IMR-90 (cell line): ENCODE measurements around the gene INPP5A. TPM values are rescaled to one million over a fixed set of nuclear protein-coding genes. Genes with fewer than 3 reads are reported as not detected.

Experiments used
- ATAC-seq: fragments of 200-7000 bp; cut with Tn5 transposase; 2 replicates; pipeline ENCODE4 v1.9.1; 2020; ENCODE audit warnings: low read depth, mild to moderate bottlenecking, moderate library complexity
- BruUV-seq: library from RNA; stranded (reverse); fragments of 400-500 nt; replicated peaks from 2 replicates; lab custom pipeline; 2021; lab: Mats Ljungman, UMichigan
- CTCF ChIA-PET: fragments of 300-600 bp; formaldehyde crosslinking; extraction: SDS; loops from one replicate; lab custom pipeline; 2021; ENCODE audit warnings: antibody characterized with exemption; lab: Yijun Ruan, JAX
- POLR2A ChIA-PET: fragments of 300-600 bp; sonication (Branson Sonifier 250); formaldehyde crosslinking; loops from one replicate; lab custom pipeline; 2022; ENCODE audit warnings: antibody characterized with exemption; ENCODE audit not compliant: unreplicated experiment; lab: Charles Lee
- DNase-seq: peaks from one replicate; pipeline ENCODE4 v3.0.0; 2013
- H2AFZ ChIP-seq: replicated peaks from 2 replicates; pipeline ENCODE3; 2013; ENCODE audit warnings: low read length, mild to moderate bottlenecking; ENCODE audit not compliant: poor library complexity
- H2AK5ac ChIP-seq: 2 replicates; pipeline ENCODE4 v1.6.1; 2013; ENCODE audit warnings: low read depth, low read length, inconsistent platforms
- H2AK9ac ChIP-seq: replicated peaks from 2 replicates; pipeline ENCODE3; 2013; ENCODE audit warnings: mild to moderate bottlenecking, low read depth, low read length, moderate library complexity; ENCODE audit not compliant: poor library complexity
- H2BK120ac ChIP-seq: 2 replicates; pipeline ENCODE4 v1.6.1; 2013; ENCODE audit warnings: low read depth, low read length, inconsistent platforms
- H2BK15ac ChIP-seq: 3 replicates; pipeline ENCODE4 v1.6.1; 2013; ENCODE audit warnings: low read depth, low read length, inconsistent platforms
- H2BK20ac ChIP-seq: 2 replicates; pipeline ENCODE4 v1.6.1; 2013; ENCODE audit warnings: low read depth, mild to moderate bottlenecking, inconsistent platforms, low read length, moderate library complexity
- H2BK5ac ChIP-seq: 2 replicates; pipeline ENCODE4 v1.6.1; 2013; ENCODE audit warnings: mild to moderate bottlenecking, low read depth, low read length, inconsistent platforms; ENCODE audit not compliant: poor library complexity, severe bottlenecking
- H3K14ac ChIP-seq: replicated peaks from 2 replicates; pipeline ENCODE4 v1.6.1; 2013; ENCODE audit warnings: low read depth, low read length, inconsistent platforms
- H3K18ac ChIP-seq: 2 replicates; pipeline ENCODE4 v1.6.1; 2013; ENCODE audit warnings: low read depth, low read length, control low read depth
- H3K23ac ChIP-seq: 2 replicates; pipeline ENCODE4 v1.6.1; 2013; ENCODE audit warnings: low read depth, low read length, inconsistent platforms
- H3K27ac ChIP-seq: 2 replicates; pipeline ENCODE4 v1.5.1; 2013; ENCODE audit warnings: mild to moderate bottlenecking, control low read depth, low read length; ENCODE audit not compliant: insufficient read depth
- H3K27me3 ChIP-seq: 2 replicates; pipeline ENCODE4 v1.6.1; 2013; ENCODE audit warnings: low read length; ENCODE audit not compliant: control insufficient read depth, insufficient read depth
- H3K36me3 ChIP-seq: 2 replicates; pipeline ENCODE4 v1.6.1; 2013; ENCODE audit warnings: low read length, mixed read lengths; ENCODE audit not compliant: control insufficient read depth, insufficient read depth
- H3K4ac ChIP-seq: 2 replicates; pipeline ENCODE4 v1.6.1; 2013; ENCODE audit warnings: low read depth, low read length, inconsistent platforms
- H3K4me1 ChIP-seq: 2 replicates; pipeline ENCODE4 v1.6.1; 2013; ENCODE audit warnings: low read length, mixed read lengths; ENCODE audit not compliant: control insufficient read depth, insufficient read depth
- H3K4me2 ChIP-seq: 2 replicates; pipeline ENCODE4 v1.6.1; 2013; ENCODE audit warnings: low read depth, mild to moderate bottlenecking, control low read depth, low read length, moderate library complexity
- H3K4me3 ChIP-seq: 2 replicates; pipeline ENCODE4 v1.5.1; 2013; ENCODE audit warnings: low read depth, mild to moderate bottlenecking, control low read depth, low read length, moderate library complexity; ENCODE audit not compliant: insufficient read depth
- H3K56ac ChIP-seq: 2 replicates; pipeline ENCODE4 v1.6.1; 2013; ENCODE audit warnings: low read length, inconsistent platforms; ENCODE audit not compliant: insufficient read depth; ENCODE audit errors: extremely low read depth
- H3K79me1 ChIP-seq, 2 experiments: 2 replicates each; pipeline ENCODE4 v1.6.1; 2013; ENCODE audit warnings: low read length in 2 of 2, inconsistent platforms in 1 of 2, low read depth in 1 of 2
- H3K9ac ChIP-seq: 2 replicates; pipeline ENCODE4 v1.6.1; 2013; ENCODE audit warnings: low read depth, low read length, control low read depth
- H3K9me1 ChIP-seq: 2 replicates; pipeline ENCODE4 v1.6.1; 2013; ENCODE audit warnings: low read length, inconsistent platforms; ENCODE audit not compliant: insufficient read depth
- H3K9me3 ChIP-seq: 2 replicates; pipeline ENCODE4 v1.6.1; 2013; ENCODE audit warnings: low read length; ENCODE audit not compliant: control insufficient read depth, insufficient read depth
- H4K20me1 ChIP-seq: 2 replicates; pipeline ENCODE4 v1.6.1; 2013; ENCODE audit warnings: low read length, inconsistent platforms; ENCODE audit not compliant: insufficient read depth
- H4K5ac ChIP-seq: 2 replicates; pipeline ENCODE4 v1.6.1; 2013; ENCODE audit warnings: mild to moderate bottlenecking, low read depth, low read length, control low read depth
- H4K8ac ChIP-seq, 2 experiments: 2 replicates each; pipeline ENCODE4 v1.6.1; 2013; ENCODE audit warnings: low read depth in 2 of 2, low read length in 2 of 2, control low read depth in 1 of 2, inconsistent platforms in 1 of 2
- H4K91ac ChIP-seq: 2 replicates; pipeline ENCODE4 v1.6.1; 2013; ENCODE audit warnings: low read depth, low read length, inconsistent platforms; ENCODE audit not compliant: insufficient read depth
- MAZ ChIP-seq: IDR thresholded peaks from 2 replicates; pipeline ENCODE4 v1.6.1; 2012; ENCODE audit warnings: low read depth, mild to moderate bottlenecking, low read length, improper control_type of control experiment, moderate library complexity, borderline replicate concordance
- RFX5 ChIP-seq: IDR thresholded peaks from 2 replicates; pipeline ENCODE4 v1.8.0; 2012; ENCODE audit warnings: low read depth, mild to moderate bottlenecking, low read length, moderate library complexity
- WGBS, 2 experiments: methylation state at CpG; one replicate each; pipeline versions ENCODE4 v1.1.5 to v1.1.7; 2013; ENCODE audit warnings: missing lambda C conversion rate in 2 of 2; ENCODE audit not compliant: insufficient read length in 1 of 2; ENCODE audit errors: extremely low coverage in 2 of 2; 5-methylcytosine and 5-hydroxymethylcytosine counted together
- dilution Hi-C: fragments of 300-500 bp; cut with HindIII; formaldehyde crosslinking; loops from one replicate; pipeline ENCODE4 v1.14.3; 2018; ENCODE audit warnings: low sequenced_read_pairs; ENCODE audit not compliant: unreplicated experiment
- in situ Hi-C: fragments of 300-500 bp; cut with MboI; formaldehyde crosslinking; loops from 3 replicates; pipeline ENCODE4 v1.14.3; 2019; ENCODE audit warnings: low sequenced_read_pairs, inconsistent platforms, mixed read lengths
- intact Hi-C: fragments of 100-400 bp; cut with micrococcal nuclease; formaldehyde crosslinking; loops from 2 replicates; pipeline ENCODE4 v1.10.0; 2022
- polyA plus RNA-seq, 3 experiments: library from polyadenylated mRNA; depleted of rRNA; stranded (reverse); fragments of >200 nt; gene quantifications; 2 replicates each; pipeline ENCODE4 v1.2.3, GENCODE V29; 2012; ENCODE audit warnings: low replicate concordance in 1 of 3
- total RNA-seq: library from RNA; depleted of rRNA; stranded (reverse); fragments of >200 nt; gene quantifications from 2 replicates; pipeline ENCODE4 v1.2.3, GENCODE V29; 2012

The INPP5A gene
- total and polyA plus RNA-seq, 2 of the 4 experiments (the other 2 are of a cell fraction), result 21.4 to 36.7 TPM

DNA sequence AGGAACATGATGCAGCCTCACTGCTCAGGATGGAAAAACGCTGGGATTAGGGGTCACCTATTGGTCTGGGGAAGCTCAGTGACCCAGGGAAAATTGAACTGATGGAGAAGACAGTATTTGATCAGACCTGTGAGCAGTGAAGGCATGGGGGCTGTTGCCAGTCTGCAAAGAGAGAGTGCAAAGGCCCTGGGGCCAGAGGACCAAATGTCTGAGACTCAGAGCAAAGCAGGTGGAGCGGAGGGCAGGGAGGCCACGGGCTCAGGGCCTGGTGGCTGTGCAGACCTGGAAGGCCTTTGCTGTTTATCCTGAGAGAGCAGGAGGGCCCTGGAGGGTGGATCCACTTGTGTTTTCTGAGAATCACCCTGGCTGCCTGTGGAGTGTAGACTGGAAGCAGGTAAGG, 67.1 kb downstream of the INPP5A start:
- POLR2A ChIA-PET, result no interaction called here
- Histone ChIP-seq H3K4ac (no peak overlapping the region), H3K27me3 (no peaks in the 10 kb centered on the region), H3K4me2 (no peak overlapping the region), H2BK5ac (no peak overlapping the region), H2AK5ac (no peak overlapping the region), H3K36me3 (no peaks in the 10 kb centered on the region), H4K20me1 (peaks cover 51% of the 10 kb centered on the region), H3K79me1 (peaks cover 28 to 29% of the 10 kb centered on the region in 2 experiments), H2BK20ac (no peak overlapping the region), H3K23ac (no peak overlapping the region), H3K9me1 (peaks cover 3% of the 10 kb centered on the region; the same call in 1 of the 2 replicates), H4K5ac (no peak overlapping the region), H2BK15ac (no peak overlapping the region), H3K9me3 (peaks cover 2% of the 10 kb centered on the region; the same call in 1 of the 2 replicates), H3K56ac (no peak overlapping the region), H3K4me3 (no peak overlapping the region), H3K27ac (no peak overlapping the region), H4K91ac (no peak overlapping the region), H2AK9ac (no peak overlapping the region), H3K9ac (no peak overlapping the region), H2AFZ (no peak overlapping the region), H2BK120ac (no peak overlapping the region), H4K8ac (no peak overlapping the region), H3K18ac (no peak overlapping the region), H3K14ac (no peak overlapping the region), H3K4me1 (peaks cover 2% of the 10 kb centered on the region; the same call in 1 of the 2 replicates)
- dilution Hi-C loops (no loop called here), intact Hi-C loops (no loop called here), in situ Hi-C loops (no loop called here)
- TF ChIP-seq MAZ, result no peak
- no peak for TF ChIP-seq RFX5
- DNase-seq (no peak), ATAC-seq (no peak)
- BruUV-seq, result no TSS peak
- CTCF ChIA-PET, result no interaction called here
- WGBS, 2 experiments, result 100% methylated on average over 1 of the region's 3 CpGs; no CpG with 5 or more reads in 1 of the 2 experiments
